K562 (cell line): ENCODE data around the gene ADRB2. TPM values are rescaled to one million over a fixed set of nuclear protein-coding genes. Genes with fewer than 3 reads are reported as not detected.

Experiments
- ATAC-seq: fragments of 200-7000 bp; cut with Tn5 transposase; 3 replicates; pipeline ENCODE4 v1.9.1; 2020; ENCODE audit warnings: moderate library complexity
- BruUV-seq: library from RNA; stranded (reverse); fragments of 400-500 nt; replicated peaks from 2 replicates; lab custom pipeline; 2021; lab: Mats Ljungman, UMichigan
- CTCF ChIA-PET: fragments of 300-600 bp; formaldehyde crosslinking; extraction: SDS; loops from one replicate; lab custom pipeline; 2021; ENCODE audit warnings: low intra/inter-chr PET ratio; lab: Yijun Ruan, JAX
- POLR2A ChIA-PET: fragments of 300-600, 350-650 bp; sonication (Branson Sonifier 250); formaldehyde crosslinking; extraction: SDS; loops from one replicate; lab custom pipeline; 2021; ENCODE audit warnings: antibody characterized with exemption, inconsistent platforms; lab: Yijun Ruan, JAX
- DNase-seq, 4 experiments: peaks; one replicate each; pipeline versions ENCODE4 v3.0.0 to v3.0.0-alpha.2; 2011 to 2018; ENCODE audit warnings: low spot score in 3 of 4, mixed read lengths in 3 of 4; ENCODE audit errors: extremely low read depth in 1 of 4
- FAIRE-seq: peaks from 2 replicates; lab custom pipeline; 2011; peaks lifted over from hg19 to GRCh38; lab: Jason Lieb, UNC
- H2AFZ ChIP-seq: 2 replicates; pipeline ENCODE4 v1.6.0; 2011; ENCODE audit warnings: low read depth, low read length, control low read depth, inconsistent platforms
- H3K27ac ChIP-seq: fragments of 200-600 bp; 3 replicates; pipeline ENCODE4 v1.8.0; 2011; ENCODE audit warnings: low read depth, mild to moderate bottlenecking, control low read depth, inconsistent platforms, low read length, moderate library complexity, mixed read lengths; ENCODE audit errors: extremely low read depth
- H3K27me3 ChIP-seq, 2 experiments: fragments of 300-600 bp in 1 of 2; 2 replicates in 1 of 2; 3 replicates in 1 of 2; pipeline versions ENCODE4 v1.6.0 to v1.8.0; 2011; ENCODE audit warnings: inconsistent platforms in 2 of 2, low read length in 2 of 2, mild to moderate bottlenecking in 1 of 2, mixed read lengths in 1 of 2, moderate library complexity in 1 of 2; ENCODE audit not compliant: control insufficient read depth in 2 of 2, insufficient read depth in 2 of 2
- H3K36me3 ChIP-seq: fragments of 300-600 bp; 3 replicates; pipeline ENCODE4 v1.8.0; 2011; ENCODE audit warnings: mild to moderate bottlenecking, low read length, inconsistent platforms; ENCODE audit not compliant: control insufficient read depth, insufficient read depth
- H3K4me1 ChIP-seq, 2 experiments: fragments of 200-600 bp in 1 of 2; replicated peaks in 1 of 2; 2 replicates in 1 of 2; 3 replicates in 1 of 2; pipeline versions ENCODE4 v1.5.1 to v1.8.0; 2011; ENCODE audit warnings: inconsistent platforms in 2 of 2, low read length in 2 of 2, mild to moderate bottlenecking in 1 of 2, mixed read lengths in 1 of 2, moderate library complexity in 1 of 2; ENCODE audit not compliant: control insufficient read depth in 2 of 2, insufficient read depth in 2 of 2
- H3K4me2 ChIP-seq: 2 replicates; pipeline ENCODE4 v1.6.1; 2011; ENCODE audit warnings: low read length, control low read depth, inconsistent platforms, mixed read lengths; ENCODE audit not compliant: insufficient read depth
- H3K4me3 ChIP-seq: fragments of 200-600 bp; sonication (generic), shearing (Covaris generic); 2 replicates; pipeline ENCODE4 v1.5.1; 2016; ENCODE audit warnings: control low read depth, inconsistent platforms
- H3K79me2 ChIP-seq: fragments of 200-600 bp; 3 replicates; pipeline ENCODE4 v1.8.0; 2011; ENCODE audit warnings: low read length, inconsistent platforms; ENCODE audit not compliant: control insufficient read depth, insufficient read depth
- H3K9ac ChIP-seq, 2 experiments: 2 replicates each; pipeline versions ENCODE4 v1.6.0 to v1.6.1; 2011; ENCODE audit warnings: low read depth in 2 of 2, low read length in 2 of 2, control low read depth in 1 of 2, inconsistent platforms in 1 of 2, mild to moderate bottlenecking in 1 of 2, mixed read lengths in 1 of 2; ENCODE audit not compliant: insufficient read depth in 1 of 2
- H3K9me1 ChIP-seq: one replicate; pipeline ENCODE4 v1.6.0; 2011; ENCODE audit warnings: inconsistent platforms, mild to moderate bottlenecking, low read length, moderate library complexity; ENCODE audit not compliant: control insufficient read depth, insufficient read depth
- H3K9me3 ChIP-seq: replicated peaks from 2 replicates; pipeline ENCODE4 v1.5.1; 2011; ENCODE audit warnings: low read depth, low read length, inconsistent platforms; ENCODE audit not compliant: control insufficient read depth, insufficient read depth
- H4K20me1 ChIP-seq: replicated peaks from 2 replicates; pipeline ENCODE4 v1.6.1; 2011; ENCODE audit warnings: low read length, inconsistent platforms, mixed read lengths; ENCODE audit not compliant: control insufficient read depth, insufficient read depth
- SOX6 ChIP-seq: fragments of 450-650 bp; IDR thresholded peaks from 2 replicates; pipeline ENCODE4 v1.6.1; 2014; ENCODE audit warnings: mild to moderate bottlenecking
- SPI1 ChIP-seq: IDR thresholded peaks from 2 replicates; pipeline ENCODE4 v1.6.1; 2011; ENCODE audit warnings: low read depth, low read length, control low read depth, borderline replicate concordance
- WGBS: fragments of 100-300 bp; shearing (Covaris generic); methylation state at CpG from one replicate; pipeline ENCODE4 v1.1.6; 2016; ENCODE audit warnings: low coverage, mixed read lengths; ENCODE audit not compliant: insufficient coverage; ENCODE audit errors: missing lambda C conversion rate; 5-methylcytosine and 5-hydroxymethylcytosine counted together
- in situ Hi-C: fragments of 300-500 bp; cut with MboI; formaldehyde crosslinking; loops from 4 replicates; pipeline ENCODE4 v1.15.0; 2018; ENCODE audit warnings: inconsistent platforms, mixed read lengths
- intact Hi-C: fragments of 100-400 bp; cut with micrococcal nuclease; formaldehyde crosslinking; loops from 2 replicates; pipeline ENCODE4 v1.14.2; 2022
- polyA plus RNA-seq, 8 experiments: library from polyadenylated mRNA; depleted of rRNA in 4 of 8; stranded (reverse) in 5 of 8; unstranded in 3 of 8; fragments of >200 nt; fragmentation: Nextera tagmentation in 2 of 8; fragmentation: Illumina TruSeq in 1 of 8; extraction: Ambion mirVana in 2 of 8; extraction: Trizol in 1 of 8; gene quantifications; 2 replicates each; pipeline versions ENCODE4 v1.2.1 to v1.2.3, GENCODE V29; 2011 to 2014; ENCODE audit warnings: inconsistent platforms in 1 of 8, missing spikeins in 1 of 8
- total RNA-seq, 7 experiments: library from RNA; depleted of rRNA in 6 of 7; stranded (reverse); fragments of >200 nt in 6 of 7; fragmentation: Illumina TruSeq in 2 of 7; extraction: Trizol in 2 of 7; gene quantifications; 2 replicates each; pipeline versions ENCODE4 v1.2.1 to v1.2.3, GENCODE V29; 2011 to 2021; ENCODE audit warnings: low replicate concordance in 1 of 7
- TF ChIP-seq, protein P1 (sequence below), 2 experiments: fragments of 450-650 bp; IDR thresholded peaks; 2 replicates each; pipeline ENCODE4 v1.6.1; 2016; ENCODE audit warnings: mild to moderate bottlenecking in 2 of 2, borderline replicate concordance in 1 of 2, low read depth in 1 of 2, moderate library complexity in 1 of 2
- TF ChIP-seq, protein P2 (sequence below): IDR thresholded peaks from 2 replicates; pipeline ENCODE4 v1.6.1; 2011; ENCODE audit warnings: borderline replicate concordance, low read depth, mild to moderate bottlenecking, moderate library complexity, low read length; ENCODE audit not compliant: insufficient read depth, poor library complexity, severe bottlenecking
- TF ChIP-seq, protein P3 (sequence below): IDR thresholded peaks from 2 replicates; pipeline ENCODE4 v1.6.1; 2014; ENCODE audit warnings: antibody characterized with exemption

The ADRB2 gene
- total and polyA plus RNA-seq, 9 of the 15 experiments (the other 6 are each of a cell fraction or from before 2014, with no cell fraction given) = 0.01 to 0.18 (median 0.04) TPM; not detected in 2

DNA sequence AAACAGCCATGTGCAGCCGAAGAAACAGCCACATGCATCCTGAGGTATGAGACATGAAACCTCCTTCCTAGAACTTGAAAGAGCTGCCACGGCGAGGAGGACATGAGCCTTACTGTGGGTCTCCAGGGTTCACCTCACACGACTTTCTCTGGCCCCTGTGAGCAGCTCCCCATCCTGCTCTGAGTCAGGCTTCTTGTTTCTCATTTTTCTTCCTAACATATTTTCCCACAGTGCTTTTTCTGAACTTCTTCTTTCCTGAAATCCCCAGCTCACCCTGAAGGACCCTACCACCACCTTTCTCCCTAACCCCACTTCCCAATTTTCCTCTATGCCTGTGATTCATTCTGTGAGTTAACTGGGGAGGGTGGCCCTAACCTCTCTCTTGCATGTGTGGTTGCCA, 33.7 kb upstream of the ADRB2 start:
- DNase-seq = no peak
- in situ Hi-C loops (no loop called here), intact Hi-C loops (no loop called here)
- Histone ChIP-seq H3K9me1 (no peaks in the 10 kb centered on the region), H3K36me3 (no peaks in the 10 kb centered on the region), H3K27me3 (peaks cover 0 to 2% of the 10 kb centered on the region in 2 experiments; a peak in 1 of 5 replicates), H3K9me3 (no peaks in the 10 kb centered on the region; the same call in 1 of the 2 replicates), H3K27ac (no peak overlapping the region), H3K79me2 (no peaks in the 10 kb centered on the region), H4K20me1 (no peaks in the 10 kb centered on the region), H3K9ac (no peak overlapping the region), H3K4me2 (no peak overlapping the region), H3K4me1 (peaks cover 0 to 17% of the 10 kb centered on the region in 2 experiments; a peak in 3 of 5 replicates), H2AFZ (peak overlapping the region; percentile 63), H3K4me3 (no peak overlapping the region)
- ATAC-seq = no peak; the same call in 2 of the 3 replicates
- no TSS peak for BruUV-seq
- CTCF ChIA-PET = no interaction called here
- TF ChIP-seq, protein P1, sequence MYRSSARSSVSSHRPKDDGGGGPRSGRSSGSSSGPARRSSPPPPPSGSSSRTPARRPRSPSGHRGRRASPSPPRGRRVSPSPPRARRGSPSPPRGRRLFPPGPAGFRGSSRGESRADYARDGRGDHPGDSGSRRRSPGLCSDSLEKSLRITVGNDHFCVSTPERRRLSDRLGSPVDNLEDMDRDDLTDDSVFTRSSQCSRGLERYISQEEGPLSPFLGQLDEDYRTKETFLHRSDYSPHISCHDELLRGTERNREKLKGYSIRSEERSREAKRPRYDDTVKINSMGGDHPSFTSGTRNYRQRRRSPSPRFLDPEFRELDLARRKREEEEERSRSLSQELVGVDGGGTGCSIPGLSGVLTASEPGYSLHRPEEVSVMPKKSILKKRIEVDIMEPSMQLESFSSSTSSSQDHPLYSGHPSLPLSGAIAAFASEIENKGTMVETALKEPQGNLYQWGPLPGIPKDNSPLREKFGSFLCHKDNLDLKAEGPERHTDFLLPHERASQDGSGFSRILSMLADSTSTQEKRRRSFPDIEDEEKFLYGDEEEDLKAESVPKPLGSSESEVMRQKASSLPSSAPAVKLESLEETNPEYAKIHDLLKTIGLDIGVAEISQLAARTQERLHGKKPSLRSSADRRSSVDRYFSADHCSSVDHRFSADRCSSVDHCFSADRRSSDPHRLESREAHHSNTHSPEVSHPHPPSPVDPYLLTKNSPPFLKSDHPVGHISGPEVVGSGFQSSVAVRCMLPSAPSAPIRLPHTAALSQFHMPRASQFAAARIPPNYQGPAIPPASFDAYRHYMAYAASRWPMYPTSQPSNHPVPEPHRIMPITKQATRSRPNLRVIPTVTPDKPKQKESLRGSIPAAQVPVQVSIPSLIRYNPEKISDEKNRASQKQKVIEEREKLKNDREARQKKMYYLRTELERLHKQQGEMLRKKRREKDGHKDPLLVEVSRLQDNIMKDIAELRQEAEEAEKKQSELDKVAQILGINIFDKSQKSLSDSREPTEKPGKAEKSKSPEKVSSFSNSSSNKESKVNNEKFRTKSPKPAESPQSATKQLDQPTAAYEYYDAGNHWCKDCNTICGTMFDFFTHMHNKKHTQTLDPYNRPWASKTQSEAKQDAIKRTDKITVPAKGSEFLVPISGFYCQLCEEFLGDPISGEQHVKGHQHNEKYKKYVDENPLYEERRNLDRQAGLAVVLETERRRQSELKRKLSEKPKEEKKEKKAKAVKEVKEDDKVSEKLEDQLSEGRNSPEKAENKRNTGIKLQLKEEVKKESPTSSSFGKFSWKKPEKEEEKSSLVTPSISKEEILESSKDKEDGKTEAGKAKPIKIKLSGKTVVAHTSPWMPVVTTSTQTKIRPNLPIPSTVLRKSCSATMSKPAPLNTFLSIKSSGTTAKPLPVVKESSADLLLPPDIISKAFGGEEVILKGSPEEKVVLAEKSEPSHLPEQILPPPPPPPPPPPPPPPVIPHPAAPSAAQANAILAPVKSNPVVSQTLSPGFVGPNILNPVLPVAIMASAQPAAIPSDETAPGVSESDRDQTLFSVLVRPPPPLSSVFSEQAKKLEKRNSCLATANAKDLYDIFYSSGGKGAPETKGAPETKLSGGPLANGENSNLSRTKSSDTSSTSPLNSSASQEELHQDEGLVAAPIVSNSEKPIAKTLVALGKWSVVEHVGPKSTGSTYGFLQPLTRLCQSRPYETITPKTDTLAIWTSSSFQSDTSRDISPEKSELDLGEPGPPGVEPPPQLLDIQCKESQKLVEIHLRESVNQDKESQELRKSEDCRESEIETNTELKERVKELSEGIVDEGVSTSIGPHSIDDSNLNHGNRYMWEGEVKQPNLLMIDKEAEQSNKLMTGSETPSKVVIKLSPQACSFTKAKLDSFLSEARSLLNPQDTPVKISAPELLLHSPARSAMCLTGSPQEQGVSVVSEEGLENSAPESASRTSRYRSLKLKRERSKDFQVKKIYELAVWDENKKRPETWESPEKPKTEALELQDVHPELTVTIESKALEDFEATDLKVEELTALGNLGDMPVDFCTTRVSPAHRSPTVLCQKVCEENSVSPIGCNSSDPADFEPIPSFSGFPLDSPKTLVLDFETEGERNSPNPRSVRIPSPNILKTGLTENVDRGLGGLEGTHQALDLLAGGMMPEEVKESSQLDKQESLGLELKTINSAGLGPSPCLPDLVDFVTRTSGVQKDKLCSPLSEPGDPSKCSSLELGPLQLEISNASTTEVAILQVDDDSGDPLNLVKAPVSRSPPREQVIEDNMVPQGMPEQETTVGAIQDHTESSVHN (IDR thresholded peaks at IDR 0.05; ENCODE audit: borderline replicate concordance in 1 of 2, low read depth in 1 of 2) = no peak
- TF ChIP-seq, protein P2, sequence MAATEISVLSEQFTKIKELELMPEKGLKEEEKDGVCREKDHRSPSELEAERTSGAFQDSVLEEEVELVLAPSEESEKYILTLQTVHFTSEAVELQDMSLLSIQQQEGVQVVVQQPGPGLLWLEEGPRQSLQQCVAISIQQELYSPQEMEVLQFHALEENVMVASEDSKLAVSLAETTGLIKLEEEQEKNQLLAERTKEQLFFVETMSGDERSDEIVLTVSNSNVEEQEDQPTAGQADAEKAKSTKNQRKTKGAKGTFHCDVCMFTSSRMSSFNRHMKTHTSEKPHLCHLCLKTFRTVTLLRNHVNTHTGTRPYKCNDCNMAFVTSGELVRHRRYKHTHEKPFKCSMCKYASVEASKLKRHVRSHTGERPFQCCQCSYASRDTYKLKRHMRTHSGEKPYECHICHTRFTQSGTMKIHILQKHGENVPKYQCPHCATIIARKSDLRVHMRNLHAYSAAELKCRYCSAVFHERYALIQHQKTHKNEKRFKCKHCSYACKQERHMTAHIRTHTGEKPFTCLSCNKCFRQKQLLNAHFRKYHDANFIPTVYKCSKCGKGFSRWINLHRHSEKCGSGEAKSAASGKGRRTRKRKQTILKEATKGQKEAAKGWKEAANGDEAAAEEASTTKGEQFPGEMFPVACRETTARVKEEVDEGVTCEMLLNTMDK = no peak
- TF ChIP-seq SOX6 (no peak), SPI1 (0 out of 2 replicates have a peak, but pooled peaks have one; percentile 20)
- TF ChIP-seq, protein P3, sequence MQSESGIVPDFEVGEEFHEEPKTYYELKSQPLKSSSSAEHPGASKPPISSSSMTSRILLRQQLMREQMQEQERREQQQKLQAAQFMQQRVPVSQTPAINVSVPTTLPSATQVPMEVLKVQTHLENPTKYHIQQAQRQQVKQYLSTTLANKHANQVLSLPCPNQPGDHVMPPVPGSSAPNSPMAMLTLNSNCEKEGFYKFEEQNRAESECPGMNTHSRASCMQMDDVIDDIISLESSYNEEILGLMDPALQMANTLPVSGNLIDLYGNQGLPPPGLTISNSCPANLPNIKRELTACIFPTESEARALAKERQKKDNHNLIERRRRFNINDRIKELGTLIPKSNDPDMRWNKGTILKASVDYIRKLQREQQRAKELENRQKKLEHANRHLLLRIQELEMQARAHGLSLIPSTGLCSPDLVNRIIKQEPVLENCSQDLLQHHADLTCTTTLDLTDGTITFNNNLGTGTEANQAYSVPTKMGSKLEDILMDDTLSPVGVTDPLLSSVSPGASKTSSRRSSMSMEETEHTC = no peak
- no peak for FAIRE-seq
- POLR2A ChIA-PET = interaction anchor here (1.6 kb wide), 1 partner anchor 14 kb away, joined by 5 read pairs; no protein-coding TSS in a partner anchor
- WGBS = 31% methylated on average over 4 of the region's 4 CpGs
